Hepatocyte (in vitro differentiated cells): ENCODE results near the gene SHC3. TPM values are rescaled to one million over a fixed set of nuclear protein-coding genes. Genes with fewer than 3 reads are reported as not detected.
"Not testable (repeated sequence)": the region's sequence is repeated elsewhere in the genome, so short reads cannot be mapped to it uniquely, and the experiment has no call there.

ENCODE experiments used
- DNase-seq: peaks from one replicate; pipeline ENCODE4 v3.0.0-alpha.2; 2016; ENCODE audit warnings: low spot score
- H2AFZ ChIP-seq: fragments of 200-600 bp; sonication (generic); 2 replicates; pipeline ENCODE4 v1.6.0; 2016; ENCODE audit warnings: antibody characterized with exemption, mild to moderate bottlenecking
- H3K27ac ChIP-seq: fragments of 200-600 bp; sonication (generic); 2 replicates; pipeline ENCODE4 v1.5.1; 2016; ENCODE audit warnings: mild to moderate bottlenecking
- H3K27me3 ChIP-seq: fragments of 200-600 bp; sonication (generic); 2 replicates; pipeline ENCODE4 v1.6.1; 2016
- H3K36me3 ChIP-seq: fragments of 200-600 bp; sonication (generic); replicated peaks from 2 replicates; pipeline ENCODE4 v1.5.1; 2016; ENCODE audit warnings: low read depth; ENCODE audit not compliant: insufficient read depth
- H3K4me1 ChIP-seq: fragments of 200-600 bp; sonication (generic); 2 replicates; pipeline ENCODE4 v1.5.1; 2016; ENCODE audit warnings: mild to moderate bottlenecking, moderate library complexity; ENCODE audit not compliant: insufficient read depth
- H3K4me2 ChIP-seq: fragments of 200-600 bp; sonication (generic); 2 replicates; pipeline ENCODE4 v1.6.0; 2016
- H3K4me3 ChIP-seq: fragments of 200-600 bp; sonication (generic); 2 replicates; pipeline ENCODE4 v1.5.1; 2016; ENCODE audit warnings: mild to moderate bottlenecking
- H3K79me2 ChIP-seq: fragments of 200-600 bp; sonication (generic); 2 replicates; pipeline ENCODE4 v1.6.0; 2017; ENCODE audit warnings: mild to moderate bottlenecking
- H3K9me2 ChIP-seq: fragments of 200-600 bp; sonication (generic); replicated peaks from 2 replicates; pipeline ENCODE4 v1.6.0; 2017; ENCODE audit warnings: mild to moderate bottlenecking; ENCODE audit not compliant: insufficient read depth
- H3K9me3 ChIP-seq: fragments of 200-600 bp; sonication (generic); 2 replicates; pipeline ENCODE4 v1.5.1; 2016; ENCODE audit warnings: low read depth, mild to moderate bottlenecking
- H4K20me1 ChIP-seq: fragments of 200-600 bp; sonication (generic); 2 replicates; pipeline ENCODE4 v1.6.0; 2016; ENCODE audit warnings: mild to moderate bottlenecking; ENCODE audit not compliant: insufficient read depth, poor library complexity, severe bottlenecking
- CTCF ChIP-seq: fragments of 200-600 bp; sonication (generic); IDR thresholded peaks from 2 replicates; pipeline ENCODE4 v1.5.1; 2016; ENCODE audit warnings: antibody characterized with exemption, mild to moderate bottlenecking; ENCODE audit not compliant: poor library complexity
- EZH2 ChIP-seq: fragments of 200-600 bp; sonication (generic); IDR thresholded peaks from 2 replicates; pipeline ENCODE4 v1.6.1; 2016; ENCODE audit warnings: antibody characterized with exemption, mild to moderate bottlenecking, borderline replicate concordance
- EZH2phosphoT487 ChIP-seq: fragments of 200-600 bp; sonication (generic); IDR thresholded peaks from one replicate; pipeline ENCODE4 v1.6.1; 2018; ENCODE audit warnings: antibody characterized with exemption, mild to moderate bottlenecking, low read depth, moderate library complexity; ENCODE audit not compliant: unreplicated experiment, severe bottlenecking
- WGBS: methylation state at CpG from one replicate; pipeline ENCODE4 v1.1.6; 2016; ENCODE audit warnings: low lambda C conversion rate; ENCODE audit errors: missing lambda C conversion rate; 5-methylcytosine and 5-hydroxymethylcytosine counted together
- polyA plus RNA-seq: library from polyadenylated mRNA; unstranded; fragments of >200 nt; fragmentation: Nextera tagmentation; extraction: Ambion mirVana; gene quantifications from 2 replicates; pipeline ENCODE4 v1.2.1, GENCODE V29; 2016
- total RNA-seq: library from RNA; depleted of rRNA; stranded (reverse); fragments of >200 nt; gene quantifications from 2 replicates; pipeline ENCODE4 v1.2.3, GENCODE V29; 2014

Gene SHC3
- total and polyA plus RNA-seq, 2 experiments from 2014 or later, result 1.5 to 1.8 TPM

GRCh38 chr9:89218040-89218928 is 39.7 kb upstream of the SHC3 start:
- Histone ChIP-seq H3K4me1 (no peaks in the 10 kb centered on the region), H4K20me1 (no peaks in the 10 kb centered on the region), H3K9me2 (no peaks in the 10 kb centered on the region), H3K4me3 (no peak overlapping the region), H3K27ac (no peak overlapping the region), H3K79me2 (no peaks in the 10 kb centered on the region), H3K9me3 (no peaks in the 10 kb centered on the region), H3K36me3 (no peaks in the 10 kb centered on the region), H2AFZ (no peak overlapping the region), H3K27me3 (no peaks in the 10 kb centered on the region), H3K4me2 (no peak overlapping the region)
- DNase-seq, result no peak
- TF ChIP-seq CTCF (no peak), EZH2phosphoT487 (no peak), EZH2 (no peak)
- WGBS, result 54% methylated on average over 11 of the region's 11 CpGs

GRCh38 chr9:89215342-89215741 is 36.7 kb upstream of the SHC3 start:
- no peak overlapping the region for H2AFZ ChIP-seq
- 77% methylated on average over 3 of the region's 3 CpGs for WGBS
- no peak overlapping the region for H3K4me3 ChIP-seq
- no peak overlapping the region for H3K27ac ChIP-seq
- H3K36me3 ChIP-seq, result no peaks in the 10 kb centered on the region
- no peak overlapping the region for H3K4me2 ChIP-seq
- no peaks in the 10 kb centered on the region for H4K20me1 ChIP-seq
- no peaks in the 10 kb centered on the region for H3K27me3 ChIP-seq
- no peaks in the 10 kb centered on the region for H3K9me3 ChIP-seq
- H3K79me2 ChIP-seq, result no peaks in the 10 kb centered on the region
- no peaks in the 10 kb centered on the region for H3K9me2 ChIP-seq
- TF ChIP-seq EZH2, result no peak
- DNase-seq, result no peak
- no peaks in the 10 kb centered on the region for H3K4me1 ChIP-seq

- Histone ChIP-seq H3K4me1 (no peaks in the 10 kb centered on the region), H3K9me3 (no peaks in the 10 kb centered on the region), H2AFZ (no peak overlapping the region), H3K79me2 (no peaks in the 10 kb centered on the region), H3K4me2 (no peak overlapping the region), H3K36me3 (no peaks in the 10 kb centered on the region), H4K20me1 (no peaks in the 10 kb centered on the region), H3K4me3 (no peak overlapping the region), H3K9me2 (no peaks in the 10 kb centered on the region), H3K27me3 (no peaks in the 10 kb centered on the region), H3K27ac (no peak overlapping the region)
- 95% methylated on average over 3 of the region's 3 CpGs for WGBS
- no peak for DNase-seq
- TF ChIP-seq EZH2 (no peak), CTCF (no peak), EZH2phosphoT487 (no peak)
Measured at GRCh38 chr9:89213396-89213880, 34.8 kb upstream of the SHC3 start.

GRCh38 chr9:89212171-89212570 is 33.6 kb upstream of the SHC3 start:
- H3K27me3 ChIP-seq, result no peaks in the 10 kb centered on the region
- WGBS, result 100% methylated on average over 1 of the region's 1 CpG
- no peak for DNase-seq
- no peak overlapping the region for H3K27ac ChIP-seq
- H3K4me3 ChIP-seq, result no peak overlapping the region
- no peaks in the 10 kb centered on the region for H3K79me2 ChIP-seq
- no peak overlapping the region for H3K4me2 ChIP-seq
- TF ChIP-seq CTCF (no peak), EZH2 (no peak), EZH2phosphoT487 (no peak)
- no peaks in the 10 kb centered on the region for H3K36me3 ChIP-seq
- H3K9me3 ChIP-seq, result no peaks in the 10 kb centered on the region
- H3K9me2 ChIP-seq, result no peaks in the 10 kb centered on the region
- no peaks in the 10 kb centered on the region for H4K20me1 ChIP-seq
- H2AFZ ChIP-seq, result no peak overlapping the region
- H3K4me1 ChIP-seq, result no peaks in the 10 kb centered on the region

GRCh38 chr9:89209311-89209710 is 30.7 kb upstream of the SHC3 start:
- 98% methylated on average over 19 of the region's 21 CpGs for WGBS
- H3K4me3 ChIP-seq, H3K27me3 ChIP-seq, H3K4me1 ChIP-seq, H3K36me3 ChIP-seq, H3K4me2 ChIP-seq, DNase-seq, H2AFZ ChIP-seq, H3K9me3 ChIP-seq, H3K9me2 ChIP-seq, H3K27ac ChIP-seq, H3K79me2 ChIP-seq, H4K20me1 ChIP-seq: not testable (repeated sequence)
